IPS-NIHi11 (cell line): ENCODE measurements around the gene GJA10.

ENCODE experiments used
- DNase-seq: peaks from one replicate; pipeline ENCODE4 v3.0.0; 2012; ENCODE audit warnings: mixed read lengths, low spot score

The GJA10 gene

DNA sequence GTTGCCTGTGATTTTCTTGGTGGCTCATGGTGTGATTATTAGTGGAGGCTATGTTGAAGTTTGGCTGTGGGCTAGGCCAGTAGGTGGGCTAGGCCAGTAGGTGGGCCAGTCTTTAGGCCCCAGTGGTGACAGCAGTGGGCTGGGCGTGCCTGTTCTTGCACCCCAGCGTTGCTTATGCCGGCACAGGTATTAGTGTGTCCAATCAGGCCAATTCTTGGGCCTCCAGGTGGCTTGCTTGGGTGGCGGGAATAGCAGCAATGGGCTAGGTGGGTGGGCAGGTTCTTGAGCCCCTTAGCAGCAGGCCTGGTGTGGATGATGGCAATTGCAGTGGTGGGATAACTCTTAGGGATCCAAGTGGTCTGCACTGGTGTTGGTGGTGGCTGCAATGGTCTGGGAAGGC is 22.9 kb downstream of the GJA10 start:
- DNase-seq: no peak

DNA sequence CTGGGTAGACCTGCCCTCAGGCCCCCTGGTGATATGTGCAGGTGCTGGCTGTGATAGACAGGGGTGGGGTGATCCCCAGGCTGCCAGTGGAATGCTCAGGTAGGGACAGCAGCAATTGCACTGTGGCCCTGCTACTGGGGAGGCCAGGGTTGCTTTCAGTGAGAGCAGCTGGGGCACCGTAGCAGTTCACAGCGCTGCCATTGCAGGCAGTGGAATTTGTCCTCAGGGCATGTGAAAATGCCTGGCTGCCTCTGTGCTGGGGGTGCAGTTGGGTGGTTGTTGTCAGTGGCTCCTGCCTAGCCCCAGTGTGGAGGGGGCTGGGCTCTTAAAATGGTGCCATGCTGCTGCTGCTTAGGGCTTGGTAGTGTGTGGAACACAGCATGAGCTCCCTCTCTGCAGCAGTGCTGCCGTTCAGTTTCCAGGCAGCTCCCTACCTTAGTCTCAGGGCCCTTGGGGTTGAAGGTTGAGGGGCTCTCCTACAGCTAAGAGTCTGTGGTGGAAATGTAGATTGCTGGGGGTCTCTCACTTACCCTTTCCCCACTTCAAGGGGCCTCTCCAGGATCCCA is 23.6 kb downstream of the GJA10 start:
- no peak for DNase-seq

DNA sequence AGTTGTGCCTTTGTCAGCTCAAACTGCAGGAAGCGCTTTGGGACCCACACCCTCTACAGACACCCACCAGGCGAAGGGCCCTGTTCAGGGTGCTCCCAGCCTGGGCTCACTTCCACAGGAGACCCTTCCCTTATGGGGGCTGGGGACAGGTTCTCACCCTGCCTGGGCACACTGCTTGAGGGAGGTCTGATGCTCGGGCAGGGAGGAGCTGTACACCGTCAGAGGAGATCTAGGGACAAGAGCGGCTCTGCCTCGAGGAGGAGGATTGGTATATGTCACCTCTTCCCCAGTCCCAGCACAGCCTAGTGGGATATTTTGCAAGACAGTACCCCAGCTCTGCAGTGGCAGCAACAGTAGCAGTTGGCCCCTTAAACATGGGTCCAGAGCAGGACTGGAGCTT is 26.9 kb downstream of the GJA10 start:
- DNase-seq: no peak

DNA sequence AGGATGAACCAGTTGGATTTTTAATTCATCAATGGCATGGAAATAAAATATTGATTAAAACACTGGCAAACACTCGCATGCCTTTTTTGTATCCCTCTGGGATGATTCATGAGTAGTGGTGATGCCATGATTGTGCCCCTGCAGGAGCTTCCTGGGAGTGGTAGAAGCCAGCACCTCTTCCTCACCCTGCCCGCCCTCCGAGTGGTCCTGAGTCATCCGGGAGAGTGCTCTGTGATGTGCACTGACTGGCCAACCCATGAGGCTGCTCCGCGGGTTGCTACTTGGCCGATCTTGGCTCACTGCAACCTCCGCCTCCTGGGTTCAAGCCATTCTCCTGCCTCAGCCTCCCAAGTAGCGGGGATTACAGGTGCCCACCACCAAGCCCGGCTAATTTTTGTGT is 27.4 kb downstream of the GJA10 start:
- no peak for DNase-seq

DNA sequence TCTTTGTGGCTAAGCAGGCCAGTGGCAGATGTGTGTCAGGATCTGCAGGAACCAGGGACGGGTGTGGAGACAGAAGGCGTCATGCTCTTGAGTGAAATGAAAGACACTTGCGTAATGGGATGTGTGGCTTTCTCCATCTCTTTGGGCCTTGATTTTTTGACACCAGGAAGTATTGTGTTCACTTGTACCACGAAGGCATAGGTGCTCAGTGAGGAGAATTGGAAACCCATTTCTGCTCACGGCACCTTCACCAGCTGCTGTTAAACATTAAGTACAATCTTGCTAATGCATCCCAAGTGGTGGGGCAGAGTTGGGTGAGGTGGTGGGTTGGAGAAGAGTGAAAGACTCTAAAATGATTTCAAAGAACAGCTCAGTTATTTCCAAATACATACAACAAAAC is 30.0 kb downstream of the GJA10 start:
- DNase-seq: no peak

DNA sequence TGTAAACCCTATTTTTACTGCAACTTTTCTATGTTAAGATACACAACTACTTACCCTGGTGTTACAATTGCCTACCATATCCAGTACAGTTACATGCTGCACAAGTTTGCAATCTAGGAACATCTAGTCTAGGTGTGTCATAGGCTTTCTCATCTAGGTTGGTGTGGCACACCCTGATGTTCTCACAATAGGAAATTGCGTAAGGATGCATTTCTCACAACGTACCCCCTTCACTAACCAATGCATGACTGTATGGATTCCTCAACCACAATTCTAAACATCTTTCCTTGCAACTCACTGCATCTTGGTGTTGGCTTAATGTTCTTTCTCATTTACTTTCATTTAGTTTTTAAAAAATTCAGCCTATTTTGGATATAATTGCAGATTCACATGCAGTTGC is 31.6 kb downstream of the GJA10 start:
- no peak for DNase-seq

DNA sequence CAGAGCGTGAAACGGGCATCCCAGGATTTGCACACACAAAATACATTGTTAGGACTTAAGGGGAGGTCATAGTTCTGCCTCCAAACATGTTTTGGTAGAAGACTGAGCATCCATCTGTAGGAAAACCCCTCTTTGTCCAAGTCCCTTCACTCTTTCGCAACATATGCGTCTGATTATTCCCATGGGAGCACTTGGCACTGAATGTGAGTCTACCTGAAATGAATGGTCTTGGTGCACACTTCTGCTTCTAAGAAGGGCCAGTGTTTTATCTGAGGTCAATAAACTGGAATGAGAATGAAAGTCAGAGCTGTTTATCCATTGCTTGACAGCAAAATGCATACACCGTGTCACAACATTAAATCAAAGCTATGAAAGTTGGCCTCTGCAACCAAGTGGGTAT is 33.0 kb downstream of the GJA10 start:
- DNase-seq: no peak

DNA sequence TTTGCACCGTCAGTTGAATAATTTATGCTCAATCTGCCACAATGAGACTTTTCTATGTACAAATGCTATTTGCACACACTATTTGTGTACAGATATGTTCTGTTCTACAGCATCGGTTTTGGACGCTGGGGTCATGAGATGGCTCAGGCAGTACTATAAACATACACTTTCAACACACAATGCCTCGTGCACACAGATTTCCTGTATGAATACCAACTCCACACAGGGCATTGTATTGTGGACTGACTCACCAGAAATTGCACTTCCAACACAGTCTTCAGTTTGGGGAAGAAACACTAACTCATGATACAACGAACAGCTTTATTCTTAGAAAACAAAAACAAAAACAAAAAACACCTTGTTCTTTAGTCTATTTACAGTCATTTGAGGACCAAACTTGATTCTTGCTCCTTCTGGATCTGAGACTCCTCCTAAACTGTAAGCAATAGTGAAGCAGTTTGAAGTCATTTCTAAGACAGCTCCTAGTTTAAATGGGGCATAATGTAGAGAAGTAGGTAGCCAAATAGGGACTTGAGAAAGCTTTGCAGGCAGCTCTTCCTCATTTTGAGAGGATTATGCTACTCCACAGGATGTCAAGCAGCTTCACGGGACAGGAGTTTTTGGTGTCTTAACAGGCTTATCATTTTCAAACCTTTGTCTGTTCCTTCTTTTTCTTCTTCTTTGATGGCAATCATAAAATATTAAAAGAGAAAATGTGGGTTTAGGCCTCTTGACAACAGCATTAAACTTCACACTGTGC is 33.7 kb downstream of the GJA10 start:
- no peak for DNase-seq

DNA sequence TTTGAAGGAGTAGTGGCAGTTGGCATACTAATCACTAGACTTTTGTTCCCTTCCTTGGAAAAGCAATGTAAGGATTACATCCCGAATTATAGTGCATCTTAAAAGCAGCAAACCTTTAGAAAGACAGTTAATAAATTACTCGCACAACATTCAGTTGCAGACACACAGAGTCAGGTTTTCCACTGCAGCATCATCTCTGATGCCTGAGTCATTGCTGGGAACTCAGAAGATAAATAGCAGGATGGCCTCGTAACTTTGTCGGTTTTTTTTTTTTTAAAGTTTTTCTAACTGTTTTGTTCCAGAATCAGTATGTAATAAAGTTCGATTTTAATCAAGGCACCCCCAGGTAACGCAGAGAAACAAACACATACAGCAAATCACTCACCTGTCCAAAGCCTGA is 34.3 kb downstream of the GJA10 start:
- DNase-seq: no peak

DNA sequence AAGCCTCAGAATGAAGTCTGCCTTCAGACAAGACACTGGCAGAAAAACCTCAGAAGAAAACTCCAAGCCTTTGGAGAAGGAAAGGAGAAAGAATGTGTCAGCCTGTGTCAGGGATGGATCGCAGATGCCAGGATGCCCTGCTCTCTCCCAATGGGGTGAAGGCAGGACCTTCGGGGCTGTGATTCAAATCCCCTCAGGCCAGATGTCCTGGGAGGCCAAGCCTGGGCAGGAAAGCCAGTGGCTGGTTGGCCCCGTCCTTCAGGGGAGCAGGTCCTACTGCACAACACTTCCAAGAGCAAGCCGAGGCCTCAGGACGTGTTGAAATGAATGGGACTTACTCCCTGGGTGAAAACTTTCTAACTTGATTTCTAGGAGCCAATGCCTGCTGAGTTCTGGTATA is 36.5 kb downstream of the GJA10 start:
- no peak for DNase-seq

DNA sequence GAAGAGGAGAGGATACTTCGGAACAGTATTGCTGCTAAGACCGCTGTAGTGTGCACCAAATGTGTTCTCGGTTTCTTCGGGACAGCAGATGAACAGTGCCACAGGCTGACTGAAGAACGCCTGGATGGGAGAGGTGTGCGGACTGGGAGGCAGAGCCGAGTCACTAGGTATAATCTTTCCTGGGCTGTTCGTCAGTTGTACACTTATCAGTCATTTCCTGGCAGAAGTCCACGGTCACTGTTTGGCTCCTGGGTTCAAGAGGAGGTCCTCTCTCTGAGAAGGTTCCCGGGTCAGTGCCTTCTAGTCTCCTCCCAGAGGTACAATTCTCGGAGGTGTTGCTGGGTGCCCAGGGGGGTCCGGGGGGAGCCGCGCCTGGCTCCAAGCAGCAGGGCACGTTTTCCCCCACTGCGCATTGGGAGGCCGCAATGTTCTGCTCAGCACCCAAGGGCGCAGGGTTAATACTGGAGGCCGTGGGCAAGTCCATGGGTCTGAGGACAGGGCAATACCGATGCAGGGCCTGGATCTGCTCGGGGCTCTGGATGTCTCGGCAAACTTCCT is 38.1 kb downstream of the GJA10 start:
- DNase-seq: no peak

DNA sequence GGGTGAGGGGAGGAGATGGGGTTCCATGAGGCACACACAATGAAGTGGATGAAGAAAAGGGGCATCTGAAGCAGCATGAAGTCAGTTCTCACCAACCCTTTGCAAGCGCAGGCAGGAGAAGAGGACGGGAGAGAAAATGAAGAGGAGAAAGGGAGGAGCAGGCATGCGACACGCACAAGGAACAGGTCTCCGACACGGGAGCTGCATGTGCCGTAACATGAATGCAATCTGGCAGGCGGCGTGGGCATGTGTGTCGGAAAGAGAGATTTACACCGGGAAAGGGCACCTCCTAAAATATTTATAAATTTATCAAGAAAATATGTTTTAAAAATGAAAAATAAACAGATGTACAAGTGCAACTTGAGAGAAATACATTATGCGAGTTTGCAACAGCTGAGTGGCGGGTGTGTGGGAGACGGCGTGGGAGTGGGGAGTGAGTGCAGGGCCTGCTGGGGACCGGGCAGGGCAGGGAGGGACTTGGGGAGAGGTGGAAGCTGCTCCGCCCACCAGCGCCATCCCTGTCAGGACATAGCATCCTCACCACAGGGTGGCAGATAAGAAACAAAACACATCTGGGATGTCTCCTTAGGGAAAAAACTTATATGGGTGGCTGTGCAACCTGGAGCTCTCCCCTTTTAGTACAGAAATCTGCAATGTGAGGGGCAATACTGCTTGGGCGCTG is 40.6 kb downstream of the GJA10 start:
- DNase-seq: peak; percentile 63

DNA sequence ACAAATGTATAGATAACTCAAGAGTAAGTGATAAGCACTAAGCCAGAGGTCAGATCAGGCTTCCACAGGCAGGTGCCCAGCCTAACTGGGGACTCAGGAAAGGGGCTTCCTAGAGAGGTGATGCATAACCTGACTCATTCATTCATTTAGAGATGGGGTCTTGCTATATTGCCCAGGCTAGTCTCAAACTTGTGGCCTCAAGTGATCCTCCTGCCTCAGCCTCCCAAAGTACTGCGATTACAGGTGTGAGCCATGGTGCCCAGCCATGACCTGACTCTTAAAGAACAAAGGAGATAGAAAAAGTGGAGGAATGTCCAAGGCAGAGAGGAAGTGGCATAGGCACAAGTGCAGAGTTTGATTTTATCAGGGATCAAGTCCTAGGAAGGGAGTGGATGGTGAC is 41.9 kb downstream of the GJA10 start:
- no peak for DNase-seq

DNA sequence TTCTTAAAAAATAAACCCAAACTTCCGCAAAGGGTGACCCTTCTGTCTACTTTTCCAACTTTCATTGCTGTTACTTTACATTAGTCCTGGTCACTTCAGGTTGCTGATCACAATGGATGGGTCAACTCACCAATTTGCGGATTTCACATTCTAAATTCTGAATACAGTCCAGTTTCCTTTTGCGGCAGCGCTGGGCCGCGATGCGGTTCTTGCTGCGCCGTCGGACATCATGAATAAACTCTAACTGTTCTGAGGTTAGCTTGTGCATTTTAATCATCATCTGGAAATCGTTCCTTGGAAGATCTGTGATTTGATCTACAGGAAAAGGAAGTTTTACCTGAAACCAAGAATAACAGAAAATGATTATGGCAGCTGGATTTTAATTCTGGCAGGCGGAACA is 43.7 kb downstream of the GJA10 start:
- no peak for DNase-seq

DNA sequence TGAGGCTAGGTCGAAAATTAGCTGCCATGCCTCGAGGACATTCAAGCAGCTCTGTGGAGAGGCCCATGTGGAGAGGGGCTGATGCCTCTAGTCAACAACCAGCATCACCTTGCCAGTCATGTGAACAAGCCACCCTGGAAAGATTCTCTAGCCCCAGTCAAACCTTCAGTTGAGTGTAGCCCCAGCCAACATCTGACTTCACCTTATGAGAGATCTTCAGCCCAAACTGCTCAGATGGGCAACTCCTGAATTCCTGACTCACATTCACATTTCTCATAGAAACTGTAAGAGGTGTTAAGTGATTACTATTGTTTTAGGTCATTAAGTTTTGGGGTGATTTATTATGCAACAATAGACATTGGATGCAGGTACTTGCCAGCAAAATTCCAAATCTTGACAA is 44.9 kb downstream of the GJA10 start:
- DNase-seq: no peak

DNA sequence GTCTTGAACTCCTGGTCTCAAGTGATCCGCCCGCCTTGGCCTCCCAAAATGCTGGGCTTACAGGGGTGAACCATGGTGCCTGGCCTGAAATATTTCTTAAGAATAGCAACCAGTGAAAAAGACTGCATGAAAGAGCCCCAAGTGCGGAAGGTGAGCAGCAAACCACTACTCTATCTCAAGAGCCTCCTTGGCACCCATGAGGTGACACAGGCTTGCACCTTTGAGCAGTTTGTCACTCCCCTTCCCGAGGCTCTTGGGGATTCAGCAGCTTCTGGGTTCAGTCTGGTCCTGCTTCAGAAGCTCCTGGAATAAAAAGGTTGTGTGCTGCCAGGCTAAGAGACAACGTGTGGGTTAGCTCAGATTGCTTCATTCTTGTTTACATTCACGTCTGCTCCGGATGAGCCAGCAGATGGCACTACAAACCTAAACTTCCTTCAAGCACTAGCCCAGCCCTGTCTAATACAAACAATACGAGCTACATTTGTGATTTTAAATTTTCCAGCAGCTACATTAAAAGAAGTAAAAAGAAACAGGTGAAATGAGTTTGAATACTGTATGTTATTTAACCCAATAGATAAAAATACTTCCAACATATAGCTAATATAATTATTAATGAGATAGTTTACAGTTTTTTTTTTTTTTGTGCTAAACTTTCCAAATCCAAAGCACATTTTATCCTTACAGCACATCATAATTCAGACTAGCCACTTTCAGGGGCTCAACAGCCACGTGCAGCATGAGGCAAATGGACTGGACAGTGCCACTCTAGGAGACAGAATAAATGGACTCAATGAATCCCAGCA is 46.2 kb downstream of the GJA10 start:
- DNase-seq: peak; percentile 79

DNA sequence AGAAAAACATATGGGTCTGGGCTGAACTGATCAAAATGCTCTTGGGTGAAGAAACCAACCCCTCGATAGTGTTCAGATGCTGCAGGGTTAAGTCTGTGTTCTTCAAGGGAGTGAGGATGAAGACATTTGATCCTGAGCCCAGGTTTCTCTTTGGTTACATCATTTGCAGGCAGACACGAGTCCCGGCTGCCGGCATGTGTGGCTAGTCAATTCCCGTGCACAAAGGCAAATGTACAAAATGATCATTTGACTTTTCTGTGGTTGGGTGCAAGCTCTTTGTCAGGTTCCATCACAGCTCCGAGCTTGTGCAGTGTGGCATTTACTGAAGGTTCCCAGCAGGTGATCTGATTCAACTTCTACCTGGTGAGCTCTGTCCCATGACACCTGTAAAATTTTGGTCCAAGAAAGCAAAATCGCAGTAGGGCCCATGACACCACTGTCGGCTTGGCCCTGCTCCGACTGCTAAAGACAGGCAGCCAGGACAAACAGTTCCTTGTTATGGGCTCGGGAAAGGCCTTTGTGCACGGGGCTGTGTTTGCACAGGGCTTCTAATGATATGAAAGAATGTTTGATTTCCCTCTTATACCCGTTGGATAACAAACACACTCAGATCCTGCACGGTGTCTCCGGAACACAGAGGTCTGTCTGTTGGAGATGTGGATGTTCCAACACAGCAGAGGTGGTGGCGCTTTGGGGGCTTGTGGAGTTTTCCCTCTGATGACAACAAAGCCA is 46.9 kb downstream of the GJA10 start:
- DNase-seq: no peak

DNA sequence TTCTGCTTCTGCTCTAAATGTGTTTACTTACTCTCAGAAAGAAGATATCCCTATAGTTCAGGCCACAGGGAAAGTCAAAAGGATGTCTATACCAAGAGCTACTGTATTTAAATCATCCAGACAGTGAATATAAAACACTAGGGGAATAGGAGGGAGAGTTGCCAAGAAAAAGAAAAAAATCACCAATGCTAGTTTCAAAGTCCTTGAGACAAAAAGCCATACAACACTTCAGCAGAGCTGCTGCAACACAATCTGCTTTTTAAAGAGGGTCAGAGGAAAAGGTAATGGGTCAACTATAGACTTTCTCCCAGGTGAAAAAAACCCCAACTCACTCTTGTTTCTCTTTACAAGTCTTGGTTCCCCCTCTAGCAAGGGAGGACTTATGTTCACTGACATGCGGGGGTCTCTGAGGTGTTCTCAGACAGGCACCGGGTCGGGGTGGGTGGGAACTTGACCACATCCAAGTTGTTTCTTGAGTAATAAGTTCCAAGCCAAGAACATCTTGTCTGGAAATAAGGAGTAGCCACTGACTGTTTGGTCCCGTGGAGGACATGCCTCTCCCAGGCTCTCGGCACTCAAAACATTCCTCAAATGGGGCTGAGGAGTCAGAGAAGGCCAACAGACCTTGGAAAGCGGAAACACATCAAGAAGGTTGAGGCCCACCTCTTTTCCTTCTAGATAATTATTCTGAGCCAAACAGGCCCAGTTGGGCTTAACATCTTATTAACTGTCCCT is 47.7 kb downstream of the GJA10 start:
- DNase-seq: no peak

DNA sequence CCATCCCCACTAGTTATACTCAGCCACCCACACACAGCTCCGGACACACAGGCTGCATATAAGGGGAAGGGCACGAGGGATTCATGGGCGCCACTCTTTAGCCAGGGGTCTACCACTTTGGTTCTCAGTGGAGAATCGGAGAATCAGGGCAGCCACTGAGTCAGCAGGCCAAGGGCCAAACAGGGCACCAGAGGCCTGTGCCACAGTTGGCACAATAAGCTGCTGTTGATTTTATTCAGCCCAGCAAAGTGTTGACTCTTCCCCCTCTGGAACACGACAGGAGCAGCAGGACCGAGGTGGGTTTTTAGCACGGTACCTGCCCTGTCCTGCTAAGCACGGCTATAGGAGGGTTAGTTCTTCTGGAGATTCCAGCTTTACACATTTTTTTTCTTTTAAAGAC is 48.3 kb downstream of the GJA10 start:
- no peak for DNase-seq

DNA sequence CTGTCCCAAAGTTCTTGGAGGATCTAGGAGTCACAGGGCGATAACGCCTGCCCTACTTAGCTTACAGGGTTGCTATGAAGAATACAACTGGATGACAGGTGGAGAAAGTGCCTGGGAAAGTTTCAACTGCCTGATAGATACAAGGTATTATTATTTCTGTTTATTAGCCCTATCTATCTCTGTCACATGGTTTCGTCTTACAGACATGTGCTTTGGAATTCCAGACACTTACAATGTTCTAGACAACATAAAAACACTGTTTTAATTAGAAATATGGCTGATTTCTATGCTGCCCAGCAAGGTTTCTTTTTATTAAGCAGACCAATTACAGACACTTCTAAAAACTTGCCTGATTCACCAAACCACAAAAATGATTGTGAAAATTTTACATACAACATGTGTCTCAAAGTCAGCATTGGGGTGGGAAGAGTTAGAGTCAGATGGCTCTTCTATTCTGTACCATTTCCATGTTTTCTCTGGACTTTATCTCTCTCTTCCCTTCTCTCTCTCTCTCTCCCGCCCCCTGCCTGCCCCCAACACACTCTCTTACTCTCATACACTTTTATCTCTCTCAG is 50.0 kb downstream of the GJA10 start:
- DNase-seq: no peak
